Peyer's patch (tissue), 4 donors: ENCODE measurements around the gene OR51E2. TPM values are rescaled to one million over a fixed set of nuclear protein-coding genes. Genes with fewer than 3 reads are reported as not detected.

Source experiments
- DNase-seq, 3 donors: peaks; one replicate each; pipeline ENCODE4 v3.0.0-alpha.2; 2017 to 2019
- H3K27ac ChIP-seq, 4 donors: fragments of 200-600 bp; sonication (generic); one replicate each; pipeline ENCODE4 v1.5.1; 2016 to 2019
- H3K27me3 ChIP-seq, 2 donors: fragments of 200-600 bp; sonication (generic); one replicate each; pipeline ENCODE4 v1.5.1; 2019
- H3K36me3 ChIP-seq, 3 donors: fragments of 200-600 bp; sonication (generic); one replicate each; pipeline ENCODE4 v1.5.1; 2016 to 2019
- H3K4me1 ChIP-seq, 4 donors: fragments of 200-600 bp; sonication (generic); one replicate each; pipeline ENCODE4 v1.5.1; 2016 to 2019
- H3K4me3 ChIP-seq, 4 donors: fragments of 200-600 bp; sonication (generic); 1 replicate in 3 of 4; 2 replicates in 1 of 4; pipeline ENCODE4 v1.5.1; 2016 to 2019; ENCODE audit warnings: mild to moderate bottlenecking in 1 of 4
- H3K9me3 ChIP-seq, 4 donors: fragments of 200-600 bp; sonication (generic); one replicate each; pipeline ENCODE4 v1.5.1; 2016 to 2019; ENCODE audit warnings: mild to moderate bottlenecking in 1 of 4
- CTCF ChIP-seq, 6 experiments: fragments of 450-650 bp in 4 of 6; fragments of 200-600 bp in 2 of 6; sonication (generic) in 1 of 6; IDR thresholded peaks; one replicate each; pipeline ENCODE4 v1.5.1; 2017 to 2019; ENCODE audit warnings: antibody characterized with exemption in 6 of 6, mild to moderate bottlenecking in 3 of 6, moderate library complexity in 1 of 6
- POLR2A ChIP-seq, 2 donors: fragments of 450-650 bp; IDR thresholded peaks; one replicate each; pipeline ENCODE4 v1.5.1; 2017; ENCODE audit warnings: antibody characterized with exemption in 2 of 2, mild to moderate bottlenecking in 2 of 2, moderate library complexity in 2 of 2
- total RNA-seq, 4 donors: library from RNA; depleted of rRNA; stranded (reverse); fragments of >200 nt; gene quantifications; one replicate each; pipeline ENCODE4 v1.1.0, GENCODE V29; 2016

The OR51E2 gene
- total RNA-seq, 4 donors from 2014 or later, result 0.67 to 0.85 TPM; not detected in 2

DNA sequence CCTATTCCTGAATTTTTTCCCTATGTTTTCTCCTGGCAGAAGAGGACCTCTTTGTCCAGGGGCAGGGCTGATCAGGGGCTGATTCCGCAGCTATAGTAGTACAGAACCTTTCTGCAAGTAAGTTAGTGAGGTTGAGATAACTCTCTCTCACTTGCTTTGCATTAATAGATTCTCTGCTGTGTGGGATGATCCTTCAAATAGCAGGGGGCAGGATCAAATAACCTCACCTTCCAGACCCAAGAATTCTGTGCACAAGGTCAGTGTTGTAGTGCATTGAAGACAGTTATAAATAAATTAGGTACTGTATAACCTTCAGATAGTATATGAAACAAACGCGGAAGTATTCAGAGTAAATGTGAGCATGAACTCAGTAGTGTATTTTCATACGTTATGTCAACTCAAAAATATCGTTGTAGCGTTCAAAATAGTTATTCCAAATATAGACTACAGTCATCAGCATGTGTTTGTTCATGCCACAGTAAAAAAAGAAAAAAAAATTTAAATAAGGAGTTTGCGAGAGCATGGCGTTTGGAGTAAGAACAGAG, 7.2 kb upstream of the OR51E2 start:
- H3K4me1 ChIP-seq, result no peaks in the 10 kb centered on the region
- no peaks in the 10 kb centered on the region for H3K9me3 ChIP-seq
- H3K4me3 ChIP-seq, result no peak overlapping the region
- TF ChIP-seq CTCF (IDR thresholded peaks at IDR 0.05), result no peak
- TF ChIP-seq POLR2A (IDR thresholded peaks at IDR 0.05), result no peak
- no peaks in the 10 kb centered on the region for H3K27me3 ChIP-seq
- no peak for DNase-seq
- no peaks in the 10 kb centered on the region for H3K36me3 ChIP-seq
- H3K27ac ChIP-seq, result no peak overlapping the region

GRCh38 chr11:4704054-4704789, 6.6 kb upstream of the OR51E2 start, which contains the start of gene MMP26:
TSS of gene MMP26 (plus strand) at chr11:4704784.
- H3K27ac ChIP-seq, result no peak within 1 kb of the TSS
- no peaks in the 10 kb centered on the region for H3K4me1 ChIP-seq
- H3K9me3 ChIP-seq, result no peaks in the 10 kb centered on the region
- DNase-seq, result no peak
- no peaks in the 10 kb centered on the region for H3K27me3 ChIP-seq
- TF ChIP-seq CTCF (IDR thresholded peaks at IDR 0.05), result no peak
- TF ChIP-seq POLR2A (IDR thresholded peaks at IDR 0.05), result no peak
- no peak within 1 kb of the TSS for H3K4me3 ChIP-seq
- H3K36me3 ChIP-seq, result no peaks in the 10 kb centered on the region

DNA sequence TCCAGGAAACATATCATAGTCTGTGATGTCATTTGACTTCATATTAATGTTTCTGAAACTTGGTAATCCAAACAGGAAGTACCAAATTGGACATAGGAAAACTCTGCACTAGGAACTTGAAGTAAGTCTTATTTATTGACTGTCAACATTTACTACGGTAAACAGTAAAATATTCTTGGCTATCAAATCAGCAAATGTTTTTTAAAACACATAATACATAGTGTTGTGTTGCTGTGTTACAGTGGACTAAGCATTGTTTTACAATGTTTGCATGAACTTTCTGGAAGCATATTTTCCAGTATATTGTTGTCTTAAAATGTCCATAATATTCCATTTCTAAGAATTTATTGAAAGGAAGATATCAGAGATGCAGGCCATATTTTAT, 2.8 kb upstream of the OR51E2 start:
- Histone ChIP-seq H3K27me3 (no peaks in the 10 kb centered on the region), H3K27ac (no peak overlapping the region), H3K9me3 (no peaks in the 10 kb centered on the region), H3K36me3 (no peaks in the 10 kb centered on the region), H3K4me1 (no peaks in the 10 kb centered on the region), H3K4me3 (no peak overlapping the region)
- TF ChIP-seq CTCF (IDR thresholded peaks at IDR 0.05) (no peak), POLR2A (IDR thresholded peaks at IDR 0.05) (no peak)
- no peak for DNase-seq

GRCh38 chr11:4699697-4700435, 2.2 kb upstream of the OR51E2 start:
- H3K36me3 ChIP-seq, result no peaks in the 10 kb centered on the region
- no peaks in the 10 kb centered on the region for H3K4me1 ChIP-seq
- H3K4me3 ChIP-seq, result no peak overlapping the region
- no peaks in the 10 kb centered on the region for H3K27me3 ChIP-seq
- H3K27ac ChIP-seq, result no peak overlapping the region
- H3K9me3 ChIP-seq, result no peaks in the 10 kb centered on the region
- TF ChIP-seq CTCF (IDR thresholded peaks at IDR 0.05) (no peak), POLR2A (IDR thresholded peaks at IDR 0.05) (no peak)
- no peak for DNase-seq

GRCh38 chr11:4695442-4695841, 2.2 kb downstream of the OR51E2 start:
- H3K4me1 ChIP-seq, result no peaks in the 10 kb centered on the region
- H3K27me3 ChIP-seq, result no peaks in the 10 kb centered on the region
- no peak overlapping the region for H3K27ac ChIP-seq
- TF ChIP-seq POLR2A (IDR thresholded peaks at IDR 0.05) (no peak), CTCF (IDR thresholded peaks at IDR 0.05) (no peak)
- H3K4me3 ChIP-seq, result no peak overlapping the region
- no peaks in the 10 kb centered on the region for H3K9me3 ChIP-seq
- no peak for DNase-seq
- no peaks in the 10 kb centered on the region for H3K36me3 ChIP-seq
